ENCODE results near the gene TBC1D5.
"Not testable (repeated sequence)": the region's sequence is repeated elsewhere in the genome, so short reads cannot be mapped to it uniquely, and the experiment has no call there.

GRCh38 chr3:17648630-17649355 lies 93.6 kb downstream of the TBC1D5 start:
- not testable (repeated sequence) for TF ChIP-seq CTCF, POLR2A (IDR thresholded peaks at IDR 0.05)

All from vagina (tissue), 2 donors.